ENCODE measurements around the gene MRPS26. TPM values are rescaled to one million over a fixed set of nuclear protein-coding genes. Genes with fewer than 3 reads are reported as not detected.

The MRPS26 gene
- total and polyA plus RNA-seq, 2 of the 13 experiments (the other 11 are each of a cell fraction or from before 2014, with no cell fraction given), result 89.8 to 187 TPM

GRCh38 chr20:3045816-3046676 is at the start of gene MRPS26 (continued):
- TF ChIP-seq, protein P1, sequence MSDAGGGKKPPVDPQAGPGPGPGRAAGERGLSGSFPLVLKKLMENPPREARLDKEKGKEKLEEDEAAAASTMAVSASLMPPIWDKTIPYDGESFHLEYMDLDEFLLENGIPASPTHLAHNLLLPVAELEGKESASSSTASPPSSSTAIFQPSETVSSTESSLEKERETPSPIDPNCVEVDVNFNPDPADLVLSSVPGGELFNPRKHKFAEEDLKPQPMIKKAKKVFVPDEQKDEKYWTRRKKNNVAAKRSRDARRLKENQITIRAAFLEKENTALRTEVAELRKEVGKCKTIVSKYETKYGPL (CRISPR knock-in tag; IDR thresholded peaks at IDR 0.05), result peak; percentile 4; the same call in 1 of the 2 replicates
- TF ChIP-seq SIX4 (CRISPR knock-in tag; IDR thresholded peaks at IDR 0.05) (no peak), SMAD1 (CRISPR knock-in tag; IDR thresholded peaks at IDR 0.05; ENCODE audit: borderline replicate concordance, low read depth) (peak; percentile 99), ZNF557 (CRISPR knock-in tag; IDR thresholded peaks at IDR 0.05) (peak; percentile 61), SOX6 (IDR thresholded peaks at IDR 0.05) (no peak), SOX6 (CRISPR knock-in tag; IDR thresholded peaks at IDR 0.05) (peak; percentile 52), MZF1 (CRISPR knock-in tag; IDR thresholded peaks at IDR 0.05; ENCODE audit: borderline replicate concordance) (peak; percentile 9; the same call in 1 of the 2 replicates), E2F1 (CRISPR knock-in tag; IDR thresholded peaks at IDR 0.05) (peak; percentile 91), ZNF569 (CRISPR knock-in tag; IDR thresholded peaks at IDR 0.05; ENCODE audit: borderline replicate concordance) (no peak), ZNF367 (CRISPR knock-in tag; IDR thresholded peaks at IDR 0.05; ENCODE audit: borderline replicate concordance) (peak; percentile 85; the same call in 1 of the 2 replicates), ZNF724P (CRISPR knock-in tag; IDR thresholded peaks at IDR 0.05; ENCODE audit: borderline replicate concordance) (peak; percentile 64; the same call in 1 of the 2 replicates), PREB (CRISPR knock-in tag; IDR thresholded peaks at IDR 0.05) (peak; percentile 95), GATAD1 (CRISPR knock-in tag; IDR thresholded peaks at IDR 0.05) (peak; percentile 86), AGO1 (IDR thresholded peaks at IDR 0.05; ENCODE audit: low read depth, low read length, poor library complexity, severe bottlenecking) (peak; percentile 80), GRHL1 (CRISPR knock-in tag; conservative IDR thresholded peaks at IDR 0.05) (no peak), ZNF83 (CRISPR knock-in tag; IDR thresholded peaks at IDR 0.05; ENCODE audit: borderline replicate concordance) (peak; percentile 90), MTF2 (CRISPR knock-in tag; IDR thresholded peaks at IDR 0.05; ENCODE audit: borderline replicate concordance) (peak; percentile 97), ZNF296 (CRISPR knock-in tag; conservative IDR thresholded peaks at IDR 0.05) (peak; percentile 76), ZNF713 (CRISPR knock-in tag; IDR thresholded peaks at IDR 0.05) (peak; percentile 100), HDAC2 (CRISPR knock-in tag; IDR thresholded peaks at IDR 0.05) (peak; percentile 81)
- TF ChIP-seq, protein P2, sequence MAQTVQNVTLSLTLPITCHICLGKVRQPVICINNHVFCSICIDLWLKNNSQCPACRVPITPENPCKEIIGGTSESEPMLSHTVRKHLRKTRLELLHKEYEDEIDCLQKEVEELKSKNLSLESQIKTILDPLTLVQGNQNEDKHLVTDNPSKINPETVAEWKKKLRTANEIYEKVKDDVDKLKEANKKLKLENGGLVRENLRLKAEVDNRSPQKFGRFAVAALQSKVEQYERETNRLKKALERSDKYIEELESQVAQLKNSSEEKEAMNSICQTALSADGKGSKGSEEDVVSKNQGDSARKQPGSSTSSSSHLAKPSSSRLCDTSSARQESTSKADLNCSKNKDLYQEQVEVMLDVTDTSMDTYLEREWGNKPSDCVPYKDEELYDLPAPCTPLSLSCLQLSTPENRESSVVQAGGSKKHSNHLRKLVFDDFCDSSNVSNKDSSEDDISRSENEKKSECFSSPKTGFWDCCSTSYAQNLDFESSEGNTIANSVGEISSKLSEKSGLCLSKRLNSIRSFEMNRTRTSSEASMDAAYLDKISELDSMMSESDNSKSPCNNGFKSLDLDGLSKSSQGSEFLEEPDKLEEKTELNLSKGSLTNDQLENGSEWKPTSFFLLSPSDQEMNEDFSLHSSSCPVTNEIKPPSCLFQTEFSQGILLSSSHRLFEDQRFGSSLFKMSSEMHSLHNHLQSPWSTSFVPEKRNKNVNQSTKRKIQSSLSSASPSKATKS (CRISPR knock-in tag; IDR thresholded peaks at IDR 0.05), result no peak
